ENCODE measurements around the gene GPR35. TPM values are rescaled to one million over a fixed set of nuclear protein-coding genes. Genes with fewer than 3 reads are reported as not detected.

The GPR35 gene
- polyA plus RNA-seq, 3 donors, result 30.6 to 37.8 (median 36.3) TPM

GRCh38 chr2:240590681-240591111 lies 34.6 kb upstream of the GPR35 start:
- H3K27me3 Mint-ChIP-seq (ENCODE audit: low read depth in 3 of 3), result peaks cover 0 to 2% (median 0%) of the 10 kb centered on the region in 3 donors
- H3K9ac ChIP-seq (ENCODE audit: insufficient read depth, low read length, poor library complexity, severe bottlenecking), result no peak overlapping the region
- DNase-seq, result no peak
- no peak overlapping the region for H2AFZ ChIP-seq (ENCODE audit: insufficient read depth, low read depth, low read length, poor library complexity, severe bottlenecking)
- H3K4me3 ChIP-seq (replicated peaks in 1 of 3; ENCODE audit: low read depth in 2 of 3, low read length in 3 of 3), result no peak overlapping the region
- H3K36me3 Mint-ChIP-seq, result peaks cover 43 to 66% of the 10 kb centered on the region in 2 donors
- H3K9me3 Mint-ChIP-seq, result no peaks in the 10 kb centered on the region
- H3K36me3 ChIP-seq (replicated peaks in 1 of 2; ENCODE audit: control insufficient read depth in 1 of 2, insufficient read depth in 2 of 2, low read length in 2 of 2), result peaks cover 47 to 68% of the 10 kb centered on the region in 2 donors
- H3K4me1 ChIP-seq (ENCODE audit: control insufficient read depth in 1 of 2, insufficient read depth in 2 of 2, low read length in 2 of 2), result peaks cover 19 to 24% of the 10 kb centered on the region in 2 donors
- H3K4me3 Mint-ChIP-seq, result no peak overlapping the region
- 98% methylated on average over 21 of the region's 21 CpGs for WGBS (ENCODE audit: insufficient coverage)
- H3K27me3 ChIP-seq (ENCODE audit: control insufficient read depth in 2 of 2, insufficient read depth in 2 of 2, low read length in 2 of 2), result no peaks in the 10 kb centered on the region
- no peak for TF ChIP-seq CTCF (IDR thresholded peaks at IDR 0.05)
- H3K4me2 ChIP-seq (replicated peaks; ENCODE audit: extremely low read depth, low read length, poor library complexity, severe bottlenecking), result no peak overlapping the region
- H4K20me1 ChIP-seq (ENCODE audit: insufficient read depth, low read length), result peaks cover 64% of the 10 kb centered on the region
- no peak overlapping the region for H3K27ac Mint-ChIP-seq
- peaks cover 24% of the 10 kb centered on the region for H3K4me1 Mint-ChIP-seq
- peaks cover 68% of the 10 kb centered on the region for H3K79me2 ChIP-seq (ENCODE audit: insufficient read depth, low read length)
- H3K9me3 ChIP-seq (replicated peaks in 1 of 2; ENCODE audit: control insufficient read depth in 1 of 2, insufficient read depth in 1 of 2, low read length in 2 of 2), result no peaks in the 10 kb centered on the region
- H3K27ac ChIP-seq (ENCODE audit: low read depth in 1 of 2, low read length in 2 of 2), result no peak overlapping the region
- intact Hi-C loops (cut with micrococcal nuclease), result no loop called here

GRCh38 chr2:240591226-240591625 lies 34.1 kb upstream of the GPR35 start:
- Histone ChIP-seq H3K27ac (ENCODE audit: low read depth in 1 of 2, low read length in 2 of 2) (no peak overlapping the region), H3K4me1 (ENCODE audit: control insufficient read depth in 1 of 2, insufficient read depth in 2 of 2, low read length in 2 of 2) (peaks cover 17 to 20% of the 10 kb centered on the region in 2 donors), H3K4me3 (replicated peaks in 1 of 3; ENCODE audit: low read depth in 2 of 3, low read length in 3 of 3) (no peak overlapping the region), H3K27me3 (ENCODE audit: control insufficient read depth in 2 of 2, insufficient read depth in 2 of 2, low read length in 2 of 2) (no peaks in the 10 kb centered on the region), H3K36me3 (replicated peaks in 1 of 2; ENCODE audit: control insufficient read depth in 1 of 2, insufficient read depth in 2 of 2, low read length in 2 of 2) (peaks cover 53 to 73% of the 10 kb centered on the region in 2 donors), H3K79me2 (ENCODE audit: insufficient read depth, low read length) (peaks cover 63% of the 10 kb centered on the region), H3K9ac (ENCODE audit: insufficient read depth, low read length, poor library complexity, severe bottlenecking) (no peak overlapping the region), H3K9me3 (replicated peaks in 1 of 2; ENCODE audit: control insufficient read depth in 1 of 2, insufficient read depth in 1 of 2, low read length in 2 of 2) (no peaks in the 10 kb centered on the region), H3K4me2 (replicated peaks; ENCODE audit: extremely low read depth, low read length, poor library complexity, severe bottlenecking) (no peak overlapping the region), H4K20me1 (ENCODE audit: insufficient read depth, low read length) (peaks cover 64% of the 10 kb centered on the region), H2AFZ (ENCODE audit: insufficient read depth, low read depth, low read length, poor library complexity, severe bottlenecking) (no peak overlapping the region)
- no peak for DNase-seq
- Mint-ChIP-seq H3K4me1 (peaks cover 22% of the 10 kb centered on the region), H3K27ac (peak overlapping the region in 2 of 7 donors; percentile 3 to 70), H3K27me3 (ENCODE audit: low read depth in 3 of 3) (peaks cover 0 to 2% (median 0%) of the 10 kb centered on the region in 3 donors), H3K36me3 (peaks cover 48 to 71% of the 10 kb centered on the region in 2 donors), H3K9me3 (no peaks in the 10 kb centered on the region), H3K4me3 (no peak overlapping the region)
- intact Hi-C loops (cut with micrococcal nuclease), result no loop called here
- no peak for TF ChIP-seq CTCF (IDR thresholded peaks at IDR 0.05)
- WGBS (ENCODE audit: insufficient coverage), result no CpG with 5 or more reads among the region's 6 CpGs

Data from CD14-positive monocyte (primary cell).